HepG2 (cell line): ENCODE results near the gene ATP11C.
"Not testable (repeated sequence)": the region's sequence is repeated elsewhere in the genome, so short reads cannot be mapped to it uniquely, and the experiment has no call there.

Experiments used
- CBX1 ChIP-seq: IDR thresholded peaks from one replicate; pipeline ENCODE4 v1.6.1; 2016; ENCODE audit warnings: antibody characterized with exemption, low read depth
- POLR2A ChIP-seq, 2 experiments: IDR thresholded peaks; 2 replicates each; pipeline ENCODE4 v1.6.1; 2011; ENCODE audit warnings: low read depth in 2 of 2, low read length in 2 of 2, mild to moderate bottlenecking in 1 of 2, moderate library complexity in 1 of 2; ENCODE audit not compliant: insufficient read depth in 1 of 2
- SIN3A ChIP-seq: IDR thresholded peaks from 2 replicates; pipeline ENCODE4 v1.6.1; 2011; ENCODE audit warnings: low read depth, mild to moderate bottlenecking, control low read depth, low read length, borderline replicate concordance
- TAF1 ChIP-seq: sonication (generic); formaldehyde crosslinking; IDR thresholded peaks from 2 replicates; pipeline ENCODE4 v1.4.0; 2020; ENCODE audit warnings: missing genetic modification reagents
- USF2 ChIP-seq, 2 experiments: sonication (generic) in 1 of 2; formaldehyde crosslinking in 1 of 2; IDR thresholded peaks; 2 replicates each; pipeline versions ENCODE4 v1.5.1 to v1.6.1; 2011 to 2020; ENCODE audit warnings: borderline replicate concordance in 1 of 2, low read depth in 1 of 2, low read length in 1 of 2, mild to moderate bottlenecking in 1 of 2, missing genetic modification reagents in 1 of 2, moderate library complexity in 1 of 2
- ZNF232 ChIP-seq: sonication (generic); formaldehyde crosslinking; IDR thresholded peaks from 2 replicates; pipeline ENCODE4 v1.4.0; 2020; ENCODE audit warnings: missing genetic modification reagents, borderline replicate concordance
- ZNF496 ChIP-seq: sonication (generic); formaldehyde crosslinking; IDR thresholded peaks from 2 replicates; pipeline ENCODE4 v1.8.1; 2023; ENCODE audit warnings: mild to moderate bottlenecking, moderate library complexity, missing genetic modification reagents; ENCODE audit not compliant: insufficient replicate concordance

GRCh38 chrX:139961091-139961490 is 28.2 kb upstream of the ATP11C start:
- TF ChIP-seq POLR2A (IDR thresholded peaks at IDR 0.05; ENCODE audit: insufficient read depth in 1 of 2, low read depth in 2 of 2, low read length in 2 of 2); USF2 (IDR thresholded peaks at IDR 0.05; ENCODE audit: low read depth, low read length); USF2 (CRISPR knock-in tag; IDR thresholded peaks at IDR 0.05; ENCODE audit: borderline replicate concordance); CBX1; SIN3A; TAF1 (CRISPR knock-in tag); ZNF232 (CRISPR knock-in tag); ZNF496 (CRISPR knock-in tag): not testable (repeated sequence)
